22Rv1 (cell line): ENCODE results near the gene CHMP4A.

Experiments
- ZFX ChIP-seq: fragments of 450-650 bp; IDR thresholded peaks from 2 replicates; pipeline ENCODE4 v1.6.1; 2017; ENCODE audit warnings: antibody characterized with exemption, borderline replicate concordance
- TF ChIP-seq, protein P1 (sequence below): fragments of 450-650 bp; IDR thresholded peaks from 2 replicates; pipeline ENCODE4 v1.5.1; 2017; ENCODE audit warnings: mild to moderate bottlenecking

DNA sequence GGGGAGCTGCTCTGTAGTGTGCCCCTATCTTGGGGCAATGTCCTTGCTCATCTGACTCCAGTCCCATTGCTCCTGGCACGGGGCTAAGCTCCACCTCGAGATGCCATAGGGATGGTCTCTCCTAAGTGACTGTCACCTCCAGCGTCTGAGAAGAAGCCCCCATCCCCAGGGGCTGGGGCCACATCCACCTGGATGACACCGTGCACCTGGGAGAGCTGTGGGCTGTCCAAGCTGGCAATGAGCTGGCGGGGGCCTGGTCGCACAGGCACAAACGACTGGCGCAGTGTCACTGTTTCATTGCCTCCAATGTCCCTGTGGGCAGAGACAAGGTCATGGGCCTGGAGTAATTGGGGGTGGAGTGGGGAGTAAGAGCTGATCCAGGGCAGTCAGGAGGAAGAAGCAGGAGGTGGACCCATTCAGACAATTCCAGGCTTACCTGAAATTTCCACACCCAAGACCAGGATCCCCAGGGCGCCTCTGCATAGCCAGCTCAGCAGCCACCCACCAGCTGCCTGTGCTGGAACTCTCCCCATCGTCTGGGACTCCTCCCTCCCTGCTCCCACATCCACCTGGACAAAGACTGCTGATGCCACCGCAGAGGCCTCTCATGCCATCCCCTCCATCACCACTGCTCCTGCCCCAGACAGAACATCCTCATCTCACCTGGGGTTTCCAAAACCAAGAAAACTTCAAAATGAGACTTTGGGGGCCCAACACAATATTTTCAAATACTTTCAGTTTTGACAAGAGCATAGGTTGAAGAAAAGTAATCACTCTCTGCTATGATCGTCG lies 36.1 kb upstream of the CHMP4A start:
- TF ChIP-seq, protein P1, sequence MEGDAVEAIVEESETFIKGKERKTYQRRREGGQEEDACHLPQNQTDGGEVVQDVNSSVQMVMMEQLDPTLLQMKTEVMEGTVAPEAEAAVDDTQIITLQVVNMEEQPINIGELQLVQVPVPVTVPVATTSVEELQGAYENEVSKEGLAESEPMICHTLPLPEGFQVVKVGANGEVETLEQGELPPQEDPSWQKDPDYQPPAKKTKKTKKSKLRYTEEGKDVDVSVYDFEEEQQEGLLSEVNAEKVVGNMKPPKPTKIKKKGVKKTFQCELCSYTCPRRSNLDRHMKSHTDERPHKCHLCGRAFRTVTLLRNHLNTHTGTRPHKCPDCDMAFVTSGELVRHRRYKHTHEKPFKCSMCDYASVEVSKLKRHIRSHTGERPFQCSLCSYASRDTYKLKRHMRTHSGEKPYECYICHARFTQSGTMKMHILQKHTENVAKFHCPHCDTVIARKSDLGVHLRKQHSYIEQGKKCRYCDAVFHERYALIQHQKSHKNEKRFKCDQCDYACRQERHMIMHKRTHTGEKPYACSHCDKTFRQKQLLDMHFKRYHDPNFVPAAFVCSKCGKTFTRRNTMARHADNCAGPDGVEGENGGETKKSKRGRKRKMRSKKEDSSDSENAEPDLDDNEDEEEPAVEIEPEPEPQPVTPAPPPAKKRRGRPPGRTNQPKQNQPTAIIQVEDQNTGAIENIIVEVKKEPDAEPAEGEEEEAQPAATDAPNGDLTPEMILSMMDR = no peak
- no peak for TF ChIP-seq ZFX
